PC-9 (cell line): ENCODE data around the gene TMEM11.

Source experiments
- EZH2 ChIP-seq: fragments of 200-600 bp; sonication (generic); IDR thresholded peaks from 2 replicates; pipeline ENCODE4 v1.8.0; 2017; ENCODE audit warnings: antibody characterized with exemption, low read depth
- TF ChIP-seq, protein P1 (sequence below): fragments of 200-600 bp; sonication (generic); conservative IDR thresholded peaks from 2 replicates; pipeline ENCODE4 v1.6.1; 2017; ENCODE audit warnings: mixed run types, antibody characterized with exemption, mild to moderate bottlenecking, moderate library complexity

GRCh38 chr17:21251337-21252010, 37.5 kb upstream of the TMEM11 start:
- TF ChIP-seq, protein P1, sequence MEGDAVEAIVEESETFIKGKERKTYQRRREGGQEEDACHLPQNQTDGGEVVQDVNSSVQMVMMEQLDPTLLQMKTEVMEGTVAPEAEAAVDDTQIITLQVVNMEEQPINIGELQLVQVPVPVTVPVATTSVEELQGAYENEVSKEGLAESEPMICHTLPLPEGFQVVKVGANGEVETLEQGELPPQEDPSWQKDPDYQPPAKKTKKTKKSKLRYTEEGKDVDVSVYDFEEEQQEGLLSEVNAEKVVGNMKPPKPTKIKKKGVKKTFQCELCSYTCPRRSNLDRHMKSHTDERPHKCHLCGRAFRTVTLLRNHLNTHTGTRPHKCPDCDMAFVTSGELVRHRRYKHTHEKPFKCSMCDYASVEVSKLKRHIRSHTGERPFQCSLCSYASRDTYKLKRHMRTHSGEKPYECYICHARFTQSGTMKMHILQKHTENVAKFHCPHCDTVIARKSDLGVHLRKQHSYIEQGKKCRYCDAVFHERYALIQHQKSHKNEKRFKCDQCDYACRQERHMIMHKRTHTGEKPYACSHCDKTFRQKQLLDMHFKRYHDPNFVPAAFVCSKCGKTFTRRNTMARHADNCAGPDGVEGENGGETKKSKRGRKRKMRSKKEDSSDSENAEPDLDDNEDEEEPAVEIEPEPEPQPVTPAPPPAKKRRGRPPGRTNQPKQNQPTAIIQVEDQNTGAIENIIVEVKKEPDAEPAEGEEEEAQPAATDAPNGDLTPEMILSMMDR, result no peak
- no peak for TF ChIP-seq EZH2
